ENCODE measurements around the gene NCDN. TPM values are rescaled to one million over a fixed set of nuclear protein-coding genes. Genes with fewer than 3 reads are reported as not detected.

Gene NCDN
- total RNA-seq, 2 donors from 2014 or later, result 21.0 to 39.0 TPM

DNA sequence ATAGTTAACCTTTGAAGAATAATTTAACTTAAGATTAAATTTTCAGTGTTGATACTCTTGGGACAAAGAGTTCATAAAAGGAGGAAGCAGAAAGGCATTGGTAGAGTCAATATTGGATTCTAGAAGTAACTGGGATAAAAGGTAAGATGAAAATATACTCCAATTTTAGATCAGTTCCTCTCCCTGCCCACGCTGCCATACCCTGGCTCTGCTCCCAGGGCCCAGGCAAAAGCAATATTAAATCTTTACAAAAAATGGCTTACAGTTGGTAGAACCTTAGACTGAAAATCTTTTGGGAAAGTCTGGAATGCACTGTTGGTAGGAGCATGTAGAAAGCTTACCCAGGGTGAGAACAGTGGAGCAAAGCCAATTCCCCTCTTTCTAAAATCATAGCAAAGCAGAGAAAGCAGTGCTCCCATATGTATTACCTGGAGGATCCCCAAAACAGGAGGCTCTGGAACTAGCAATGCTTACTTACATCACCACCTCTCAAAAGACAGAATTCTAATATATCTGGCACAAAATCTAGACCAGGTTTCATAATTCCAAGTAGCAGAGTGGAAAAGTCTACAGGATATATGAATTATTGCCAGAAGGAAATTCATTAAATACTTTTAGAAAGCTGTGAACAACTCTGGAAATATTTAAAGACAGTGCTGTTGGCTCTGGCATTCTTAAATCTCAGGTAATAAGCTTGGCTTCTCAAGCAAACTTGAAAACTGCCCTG is 24.9 kb upstream of the NCDN start:
- DNase-seq (ENCODE audit: low spot score), result no peak
- no peaks in the 10 kb centered on the region for H3K27me3 ChIP-seq (replicated peaks; ENCODE audit: insufficient read depth)
- H3K9me3 ChIP-seq, result no peaks in the 10 kb centered on the region
- H3K4me3 ChIP-seq, result no peak overlapping the region
- ATAC-seq (ENCODE audit: insufficient number of reproducible peaks, low FRiP score, low read depth), result no peak
- H3K36me3 ChIP-seq, result no peaks in the 10 kb centered on the region
- H3K4me1 ChIP-seq (ENCODE audit: control insufficient read depth in 1 of 2, low read depth in 2 of 2), result peaks cover 13 to 37% of the 10 kb centered on the region in 2 donors
- H3K27ac ChIP-seq, result peak overlapping the region; percentile 3 to 42
- TF ChIP-seq, protein P1, sequence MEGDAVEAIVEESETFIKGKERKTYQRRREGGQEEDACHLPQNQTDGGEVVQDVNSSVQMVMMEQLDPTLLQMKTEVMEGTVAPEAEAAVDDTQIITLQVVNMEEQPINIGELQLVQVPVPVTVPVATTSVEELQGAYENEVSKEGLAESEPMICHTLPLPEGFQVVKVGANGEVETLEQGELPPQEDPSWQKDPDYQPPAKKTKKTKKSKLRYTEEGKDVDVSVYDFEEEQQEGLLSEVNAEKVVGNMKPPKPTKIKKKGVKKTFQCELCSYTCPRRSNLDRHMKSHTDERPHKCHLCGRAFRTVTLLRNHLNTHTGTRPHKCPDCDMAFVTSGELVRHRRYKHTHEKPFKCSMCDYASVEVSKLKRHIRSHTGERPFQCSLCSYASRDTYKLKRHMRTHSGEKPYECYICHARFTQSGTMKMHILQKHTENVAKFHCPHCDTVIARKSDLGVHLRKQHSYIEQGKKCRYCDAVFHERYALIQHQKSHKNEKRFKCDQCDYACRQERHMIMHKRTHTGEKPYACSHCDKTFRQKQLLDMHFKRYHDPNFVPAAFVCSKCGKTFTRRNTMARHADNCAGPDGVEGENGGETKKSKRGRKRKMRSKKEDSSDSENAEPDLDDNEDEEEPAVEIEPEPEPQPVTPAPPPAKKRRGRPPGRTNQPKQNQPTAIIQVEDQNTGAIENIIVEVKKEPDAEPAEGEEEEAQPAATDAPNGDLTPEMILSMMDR (IDR thresholded peaks at IDR 0.05), result no peak

DNA sequence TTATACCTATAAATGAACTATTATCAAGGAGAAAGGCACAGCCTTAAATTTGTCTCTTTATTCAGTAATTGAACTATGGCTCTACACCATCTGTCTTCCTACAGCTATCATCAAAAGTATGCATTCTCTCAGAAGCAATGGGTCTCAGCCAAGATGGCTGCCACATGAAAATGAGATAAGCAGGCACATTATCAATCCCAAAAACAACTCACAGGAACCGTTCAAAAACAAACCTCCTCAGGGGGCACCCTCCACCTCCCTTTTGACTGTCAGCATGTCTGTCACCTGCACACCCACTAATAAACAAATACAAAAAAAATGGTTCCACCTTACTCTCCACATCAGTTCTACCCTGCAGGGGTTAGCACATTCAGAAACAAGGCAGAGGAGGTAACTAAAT is 24.0 kb upstream of the NCDN start:
- Histone ChIP-seq H3K36me3 (no peaks in the 10 kb centered on the region), H3K27ac (peak overlapping the region in 1 of 2 donors; percentile 42), H3K4me1 (ENCODE audit: control insufficient read depth in 1 of 2, low read depth in 2 of 2) (peaks cover 21 to 44% of the 10 kb centered on the region in 2 donors), H3K4me3 (no peak overlapping the region), H3K27me3 (replicated peaks; ENCODE audit: insufficient read depth) (no peaks in the 10 kb centered on the region), H3K9me3 (no peaks in the 10 kb centered on the region)
- DNase-seq (ENCODE audit: low spot score) (no peak), ATAC-seq (ENCODE audit: insufficient number of reproducible peaks, low FRiP score, low read depth) (no peak)
- TF ChIP-seq, protein P1 (IDR thresholded peaks at IDR 0.05), result no peak

DNA sequence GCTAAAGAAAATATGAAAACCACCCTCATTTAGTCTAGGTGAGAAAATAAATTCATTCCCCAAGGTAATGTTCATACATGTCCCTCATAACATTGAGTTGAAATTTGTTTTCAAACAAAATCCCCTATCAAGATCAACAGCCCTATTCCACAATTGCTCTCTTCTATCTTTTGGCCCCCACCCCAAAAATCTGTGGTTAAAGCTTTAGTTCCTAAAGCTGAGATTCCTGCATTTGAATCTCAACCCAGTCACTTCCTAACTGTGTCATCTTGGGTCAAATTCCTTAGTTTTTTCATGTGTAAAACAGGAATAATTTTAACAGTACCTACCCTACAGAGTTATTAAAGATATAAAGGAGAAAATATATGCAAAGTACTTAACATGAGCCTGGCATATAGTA is 22.4 kb upstream of the NCDN start:
- DNase-seq (ENCODE audit: low spot score), result no peak
- peaks cover 37 to 61% of the 10 kb centered on the region in 2 donors for H3K4me1 ChIP-seq (ENCODE audit: control insufficient read depth in 1 of 2, low read depth in 2 of 2)
- no peak overlapping the region for H3K4me3 ChIP-seq

DNA sequence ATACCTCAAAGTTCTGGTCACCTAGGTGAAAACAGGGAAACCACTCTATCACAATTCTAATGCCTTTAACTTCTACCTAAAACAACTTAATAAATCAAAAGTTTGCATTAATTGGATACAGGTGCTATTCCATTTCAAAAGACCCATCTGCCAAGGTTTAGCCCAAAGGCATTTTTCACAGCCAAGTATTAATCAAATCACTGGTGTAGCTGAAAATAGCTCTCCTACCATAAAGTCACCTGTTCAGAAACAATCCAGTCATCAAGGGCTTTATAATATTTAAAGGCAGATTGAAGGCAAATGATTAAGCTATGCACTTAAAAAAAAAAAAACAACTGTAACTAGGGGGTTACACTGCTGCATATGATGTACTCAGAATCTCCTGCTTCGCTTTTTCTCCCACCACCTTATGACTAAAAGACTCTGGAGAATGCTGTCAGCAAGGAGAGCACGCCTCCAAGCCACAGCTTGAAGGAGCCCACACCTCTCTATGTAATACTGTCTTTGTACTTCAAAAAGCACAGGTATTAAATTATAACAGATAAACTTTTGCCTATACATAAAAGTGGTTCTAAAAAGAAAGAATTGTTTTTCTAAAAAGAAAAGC is 20.9 kb upstream of the NCDN start:
- peak overlapping the region in 1 of 2 donors; percentile 8 for H3K27ac ChIP-seq
- H3K27me3 ChIP-seq (replicated peaks; ENCODE audit: insufficient read depth), result no peaks in the 10 kb centered on the region
- no peak overlapping the region for H3K4me3 ChIP-seq
- TF ChIP-seq, protein P1 (IDR thresholded peaks at IDR 0.05), result no peak
- no peak for ATAC-seq (ENCODE audit: insufficient number of reproducible peaks, low FRiP score, low read depth)
- DNase-seq (ENCODE audit: low spot score), result no peak
- no peaks in the 10 kb centered on the region for H3K9me3 ChIP-seq
- no peaks in the 10 kb centered on the region for H3K36me3 ChIP-seq
- peaks cover 48 to 70% of the 10 kb centered on the region in 2 donors for H3K4me1 ChIP-seq (ENCODE audit: control insufficient read depth in 1 of 2, low read depth in 2 of 2)

More for the DNA sequence above, 22.4 kb upstream of the NCDN start:
- ATAC-seq (ENCODE audit: insufficient number of reproducible peaks, low FRiP score, low read depth), result no peak
- Histone ChIP-seq H3K36me3 (no peaks in the 10 kb centered on the region), H3K27me3 (replicated peaks; ENCODE audit: insufficient read depth) (no peaks in the 10 kb centered on the region), H3K27ac (no peak overlapping the region), H3K9me3 (no peaks in the 10 kb centered on the region)
- TF ChIP-seq, protein P1 (IDR thresholded peaks at IDR 0.05), result no peak

DNA sequence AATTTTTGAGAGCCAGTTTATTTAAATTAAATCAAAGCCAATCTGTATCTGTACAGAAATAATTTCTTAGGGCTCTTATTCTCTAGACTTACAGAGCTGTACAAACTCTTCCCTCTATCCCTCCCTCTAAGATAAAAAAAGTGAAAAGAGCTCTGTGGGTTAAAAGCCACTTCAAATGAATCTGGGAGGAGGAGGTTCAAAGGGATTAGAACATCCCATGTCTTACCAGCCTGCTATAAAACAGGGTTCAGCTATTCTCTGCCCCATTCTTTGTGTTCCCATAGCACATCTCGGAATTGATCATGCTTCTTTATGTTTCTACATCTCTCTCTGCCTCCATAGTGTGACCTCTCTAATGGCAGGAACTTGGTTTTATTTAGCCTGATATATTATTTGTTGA is 19.8 kb upstream of the NCDN start:
- peaks cover 42 to 66% of the 10 kb centered on the region in 2 donors for H3K4me1 ChIP-seq (ENCODE audit: control insufficient read depth in 1 of 2, low read depth in 2 of 2)
- TF ChIP-seq, protein P1 (IDR thresholded peaks at IDR 0.05), result no peak
- H3K27ac ChIP-seq, result peak overlapping the region; percentile 29 to 87
- DNase-seq (ENCODE audit: low spot score) (no peak), ATAC-seq (ENCODE audit: insufficient number of reproducible peaks, low FRiP score, low read depth) (no peak)
- no peaks in the 10 kb centered on the region for H3K36me3 ChIP-seq
- no peak overlapping the region for H3K4me3 ChIP-seq
- H3K27me3 ChIP-seq (replicated peaks; ENCODE audit: insufficient read depth), result no peaks in the 10 kb centered on the region
- no peaks in the 10 kb centered on the region for H3K9me3 ChIP-seq
